ENCODE results near the gene ZSWIM5.

DNA sequence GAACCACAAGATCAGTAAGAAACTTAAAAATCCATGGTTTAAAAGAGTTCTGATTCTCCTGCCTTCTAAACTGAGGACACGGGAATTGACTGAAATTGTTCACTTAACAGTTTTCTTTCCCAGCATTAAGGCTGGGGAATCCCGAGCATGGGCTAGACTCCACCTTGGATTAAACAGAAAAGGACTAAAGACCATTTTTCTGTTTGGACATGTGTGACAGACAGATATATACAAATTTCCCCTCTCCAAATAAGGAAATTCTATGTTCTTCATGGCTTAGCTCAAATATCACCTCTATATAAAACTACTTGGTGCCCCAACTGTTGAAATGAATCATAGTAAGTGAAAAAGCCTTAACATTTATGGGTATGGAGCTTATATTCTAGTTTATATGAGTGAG lies 109.3 kb downstream of the ZSWIM5 start:
- TF ChIP-seq POLR2AphosphoS5 (IDR thresholded peaks at IDR 0.05; ENCODE audit: low read depth) (no peak), REST (IDR thresholded peaks at IDR 0.05; ENCODE audit: insufficient replicate concordance, low read depth) (no peak)
- TF ChIP-seq, protein P1, sequence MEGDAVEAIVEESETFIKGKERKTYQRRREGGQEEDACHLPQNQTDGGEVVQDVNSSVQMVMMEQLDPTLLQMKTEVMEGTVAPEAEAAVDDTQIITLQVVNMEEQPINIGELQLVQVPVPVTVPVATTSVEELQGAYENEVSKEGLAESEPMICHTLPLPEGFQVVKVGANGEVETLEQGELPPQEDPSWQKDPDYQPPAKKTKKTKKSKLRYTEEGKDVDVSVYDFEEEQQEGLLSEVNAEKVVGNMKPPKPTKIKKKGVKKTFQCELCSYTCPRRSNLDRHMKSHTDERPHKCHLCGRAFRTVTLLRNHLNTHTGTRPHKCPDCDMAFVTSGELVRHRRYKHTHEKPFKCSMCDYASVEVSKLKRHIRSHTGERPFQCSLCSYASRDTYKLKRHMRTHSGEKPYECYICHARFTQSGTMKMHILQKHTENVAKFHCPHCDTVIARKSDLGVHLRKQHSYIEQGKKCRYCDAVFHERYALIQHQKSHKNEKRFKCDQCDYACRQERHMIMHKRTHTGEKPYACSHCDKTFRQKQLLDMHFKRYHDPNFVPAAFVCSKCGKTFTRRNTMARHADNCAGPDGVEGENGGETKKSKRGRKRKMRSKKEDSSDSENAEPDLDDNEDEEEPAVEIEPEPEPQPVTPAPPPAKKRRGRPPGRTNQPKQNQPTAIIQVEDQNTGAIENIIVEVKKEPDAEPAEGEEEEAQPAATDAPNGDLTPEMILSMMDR (IDR thresholded peaks at IDR 0.05; ENCODE audit: insufficient read depth, low read length): no peak
